ENCODE data around the gene CST1.
"Not testable (repeated sequence)": the region's sequence is repeated elsewhere in the genome, so short reads cannot be mapped to it uniquely, and the experiment has no call there.

CST1 gene

DNA sequence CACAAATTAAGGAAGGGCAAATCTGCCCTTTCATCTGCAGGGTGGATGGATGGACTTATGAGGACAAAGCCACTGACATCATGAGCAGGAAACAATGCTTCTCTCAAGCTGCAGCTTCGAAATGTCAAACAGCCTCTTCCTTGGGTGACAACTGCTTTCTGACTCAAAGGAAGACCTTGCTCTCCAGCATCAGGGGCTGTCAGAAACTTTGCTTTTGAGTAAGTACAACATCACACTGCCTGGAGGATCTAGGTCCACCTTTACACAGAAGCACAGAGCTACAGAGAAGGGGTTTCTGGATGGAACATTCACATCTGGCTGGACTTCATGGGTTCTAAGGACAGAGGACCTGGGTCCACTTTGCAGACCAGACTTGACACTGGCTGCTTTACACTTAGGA is 5.9 kb downstream of the CST1 start:
- Histone ChIP-seq H3K4me3 (no peak overlapping the region), H3K4me1 (peaks cover 4% of the 10 kb centered on the region), H3K9me3 (no peaks in the 10 kb centered on the region), H4K20me1 (no peaks in the 10 kb centered on the region), H3K4me2 (no peak overlapping the region), H3K27me3 (no peaks in the 10 kb centered on the region), H3K9ac (no peak overlapping the region), H3K36me3 (no peaks in the 10 kb centered on the region), H3K27ac (no peak overlapping the region)
- TF ChIP-seq Cebpa-rat (IDR thresholded peaks at IDR 0.05): no peak

GRCh38 chr20:23735391-23735790 is 15.3 kb downstream of the CST1 start:
- H3K27ac ChIP-seq, H3K9me3 ChIP-seq, H3K4me3 ChIP-seq, H3K4me1 ChIP-seq, H3K36me3 ChIP-seq, H3K4me2 ChIP-seq, H4K20me1 ChIP-seq, H3K9ac ChIP-seq, H3K27me3 ChIP-seq: not testable (repeated sequence)

GRCh38 chr20:23734949-23735348 is 15.8 kb downstream of the CST1 start:
- H3K4me2 ChIP-seq, H3K9me3 ChIP-seq, H3K36me3 ChIP-seq, H3K27ac ChIP-seq, H3K27me3 ChIP-seq, H4K20me1 ChIP-seq, H3K4me3 ChIP-seq, H3K9ac ChIP-seq, H3K4me1 ChIP-seq: not testable (repeated sequence)

DNA sequence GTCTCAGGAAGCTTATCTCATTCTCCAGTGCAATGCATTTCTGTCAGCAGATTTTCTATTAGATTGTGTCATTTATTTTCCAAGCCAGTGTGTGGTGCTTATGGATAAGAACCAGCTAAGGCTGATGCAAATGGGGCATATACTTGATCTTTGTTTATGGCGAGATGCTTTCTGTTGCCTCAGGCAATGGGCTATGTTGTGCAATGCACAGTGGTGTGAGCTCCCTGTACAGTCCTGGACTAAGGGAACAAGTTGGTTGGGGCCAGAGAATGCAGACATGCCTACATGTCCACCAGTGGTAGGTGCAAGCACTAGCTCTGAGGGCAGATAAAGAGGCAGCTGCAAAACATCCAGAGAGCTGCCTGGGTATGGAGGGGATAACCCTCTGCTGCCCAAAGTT is 16.3 kb downstream of the CST1 start:
- not testable (repeated sequence) for H3K36me3 ChIP-seq, H4K20me1 ChIP-seq, H3K27me3 ChIP-seq, H3K4me2 ChIP-seq, H3K9me3 ChIP-seq, H3K9ac ChIP-seq, H3K4me3 ChIP-seq, H3K4me1 ChIP-seq, H3K27ac ChIP-seq

DNA sequence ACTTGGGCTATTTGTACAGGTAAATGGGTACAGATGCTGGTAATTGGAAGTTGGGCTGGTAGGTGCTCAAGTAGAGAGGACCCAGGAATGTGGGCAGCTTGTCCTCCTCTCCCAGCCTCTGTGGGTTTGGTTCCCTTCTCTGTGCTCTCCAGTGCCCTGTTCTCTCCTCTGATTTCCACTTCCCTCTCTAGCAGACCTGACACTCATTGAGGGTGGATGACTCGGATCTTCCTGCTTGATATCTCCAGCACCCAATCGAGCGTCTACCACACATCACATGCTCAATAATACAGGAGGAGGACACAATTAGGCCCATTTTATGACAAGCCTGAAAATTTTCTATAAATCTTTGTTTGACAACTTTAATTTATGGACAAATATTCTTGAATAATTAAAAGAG is 23.7 kb downstream of the CST1 start:
- Histone ChIP-seq H3K36me3 (no peaks in the 10 kb centered on the region), H3K4me3 (no peak overlapping the region), H3K27me3 (no peaks in the 10 kb centered on the region), H3K4me2 (no peak overlapping the region), H3K9me3 (no peaks in the 10 kb centered on the region), H3K4me1 (peaks cover 16% of the 10 kb centered on the region), H4K20me1 (no peaks in the 10 kb centered on the region), H3K27ac (no peak overlapping the region), H3K9ac (no peak overlapping the region)
- TF ChIP-seq Cebpa-rat (IDR thresholded peaks at IDR 0.05): no peak

DNA sequence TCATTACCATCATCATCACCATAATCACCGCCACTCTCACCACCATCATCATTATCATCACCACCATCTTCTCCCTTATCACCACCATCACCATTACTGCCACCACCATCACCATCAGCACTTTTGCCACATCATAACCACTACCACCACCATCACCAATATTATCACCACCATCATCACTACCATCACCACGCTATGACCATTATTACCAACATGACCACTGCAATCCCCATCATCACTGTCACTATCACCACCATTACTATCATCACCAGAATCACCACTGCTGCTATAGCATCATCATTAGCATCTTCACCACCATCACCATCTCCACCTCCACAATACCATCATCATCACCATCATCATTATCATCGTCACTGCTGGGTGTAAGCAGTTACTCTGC is 25.6 kb downstream of the CST1 start:
- no peak for TF ChIP-seq Cebpa-rat (IDR thresholded peaks at IDR 0.05)
- H3K27me3 ChIP-seq: no peaks in the 10 kb centered on the region
- H3K27ac ChIP-seq: no peak overlapping the region
- no peaks in the 10 kb centered on the region for H3K9me3 ChIP-seq
- no peak overlapping the region for H3K4me2 ChIP-seq
- H4K20me1 ChIP-seq: no peaks in the 10 kb centered on the region
- no peak overlapping the region for H3K4me3 ChIP-seq
- no peaks in the 10 kb centered on the region for H3K36me3 ChIP-seq
- peaks cover 27% of the 10 kb centered on the region for H3K4me1 ChIP-seq
- H3K9ac ChIP-seq: no peak overlapping the region

GRCh38 chr20:23723659-23724307 is 27.0 kb downstream of the CST1 start:
- not testable (repeated sequence) for H3K9ac ChIP-seq, H3K27ac ChIP-seq, H3K4me2 ChIP-seq, H3K9me3 ChIP-seq, H4K20me1 ChIP-seq, H3K4me3 ChIP-seq, H3K36me3 ChIP-seq, H3K27me3 ChIP-seq
- H3K4me1 ChIP-seq: peaks cover 27% of the 10 kb centered on the region

GRCh38 chr20:23722851-23723250 is 27.9 kb downstream of the CST1 start:
- not testable (repeated sequence) for H3K4me3 ChIP-seq, H3K9me3 ChIP-seq, H3K27me3 ChIP-seq, H3K36me3 ChIP-seq, H3K9ac ChIP-seq, H4K20me1 ChIP-seq, H3K27ac ChIP-seq
- peak overlapping the region; percentile 74 for H3K4me2 ChIP-seq
- H3K4me1 ChIP-seq: peaks cover 36% of the 10 kb centered on the region

- no peak overlapping the region for H3K27ac ChIP-seq
- no peaks in the 10 kb centered on the region for H3K36me3 ChIP-seq
- peak overlapping the region; percentile 74 for H3K4me2 ChIP-seq
- peaks cover 45% of the 10 kb centered on the region for H3K4me1 ChIP-seq
- no peak overlapping the region for H3K4me3 ChIP-seq
- H3K9ac ChIP-seq: no peak overlapping the region
- no peaks in the 10 kb centered on the region for H4K20me1 ChIP-seq
- H3K27me3 ChIP-seq: no peaks in the 10 kb centered on the region
- TF ChIP-seq Cebpa-rat (IDR thresholded peaks at IDR 0.05): no peak
- peaks cover 2% of the 10 kb centered on the region; the same call in 1 of the 2 replicates for H3K9me3 ChIP-seq
Measured at GRCh38 chr20:23721962-23722361, 28.8 kb downstream of the CST1 start.

DNA sequence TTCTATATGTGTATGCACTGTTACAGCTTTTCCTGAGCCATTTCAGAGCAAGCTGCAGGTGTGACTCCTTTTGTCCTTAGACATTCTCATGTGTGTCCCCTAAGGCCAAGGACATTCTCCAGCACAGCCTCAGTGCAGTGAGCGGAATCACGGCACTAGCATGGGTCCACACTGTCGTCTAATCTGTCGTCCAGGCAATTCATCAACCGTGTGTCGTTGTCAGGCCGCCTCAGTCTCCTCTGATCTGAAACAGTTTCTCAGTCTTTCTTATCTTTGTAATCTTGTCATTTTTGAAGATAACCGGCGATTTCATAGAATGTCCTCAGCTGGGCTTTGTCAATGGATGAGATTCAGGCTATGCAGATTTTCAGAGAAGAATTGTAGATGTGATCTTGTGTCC is 31.4 kb downstream of the CST1 start:
- not testable (repeated sequence) for H3K4me3 ChIP-seq, H3K4me2 ChIP-seq, H3K27ac ChIP-seq, H3K9ac ChIP-seq, H4K20me1 ChIP-seq, H3K36me3 ChIP-seq, H3K27me3 ChIP-seq, H3K9me3 ChIP-seq
- H3K4me1 ChIP-seq: peaks cover 47% of the 10 kb centered on the region

DNA sequence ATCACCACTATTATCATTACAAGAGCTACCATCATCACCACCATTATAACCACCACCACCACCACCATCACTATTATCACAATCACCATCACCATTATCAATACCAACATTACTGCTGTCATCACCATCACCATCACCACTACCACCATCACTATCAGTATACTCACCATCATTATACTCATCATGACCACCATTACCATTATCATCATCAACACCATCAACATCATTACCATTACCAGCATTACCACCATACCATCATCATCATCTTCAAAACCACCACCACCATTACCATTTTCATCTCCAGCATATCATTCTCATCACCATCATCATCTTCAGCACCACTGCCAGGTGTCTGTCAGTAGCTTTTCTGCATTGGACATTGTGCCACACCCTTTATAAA is 39.0 kb downstream of the CST1 start:
- H3K27me3 ChIP-seq, H3K4me3 ChIP-seq, H3K27ac ChIP-seq, H3K4me1 ChIP-seq, H3K9ac ChIP-seq, H3K36me3 ChIP-seq, H3K9me3 ChIP-seq, H4K20me1 ChIP-seq, H3K4me2 ChIP-seq: not testable (repeated sequence)
